ENCODE measurements around the gene PYGM. TPM values are rescaled to one million over a fixed set of nuclear protein-coding genes. Genes with fewer than 3 reads are reported as not detected.

The PYGM gene
- total RNA-seq, 1 experiment from 2014 or later = 3.6 TPM

GRCh38 chr11:64776875-64777274 is 17.1 kb upstream of the PYGM start:
- H3K9ac ChIP-seq (ENCODE audit: extremely low read depth, insufficient read length, low read length) = peak overlapping the region; percentile 84

More at GRCh38 chr11:64776875-64777274, 17.1 kb upstream of the PYGM start:
- Histone ChIP-seq H3K27me3 (ENCODE audit: insufficient read depth, low read length) (no peaks in the 10 kb centered on the region), H3K4me1 (ENCODE audit: insufficient read depth, low read length) (no peaks in the 10 kb centered on the region), H3K14ac (ENCODE audit: insufficient read depth, low read length) (no peak overlapping the region), H2AFZ (ENCODE audit: low read length) (no peak overlapping the region), H2BK5ac (ENCODE audit: insufficient read length, low read length) (no peak overlapping the region), H4K20me1 (ENCODE audit: control insufficient read depth, insufficient read depth, insufficient read length) (no peaks in the 10 kb centered on the region), H3K9me3 (ENCODE audit: control insufficient read depth, low read depth, low read length) (no peaks in the 10 kb centered on the region), H3K18ac (ENCODE audit: insufficient read length, low read depth, low read length) (no peak overlapping the region), H3K4me2 (ENCODE audit: insufficient read depth, insufficient read length, low read length) (peak overlapping the region; percentile 81), H3K4ac (ENCODE audit: low read depth, low read length) (no peak overlapping the region), H2BK120ac (ENCODE audit: low read depth, low read length, poor library complexity, severe bottlenecking) (no peak overlapping the region), H3K56ac (ENCODE audit: insufficient read length, low read depth, low read length) (no peak overlapping the region), H3K79me2 (ENCODE audit: insufficient read depth, low read length) (peaks cover 26% of the 10 kb centered on the region), H3K23ac (ENCODE audit: insufficient read length, low read depth, low read length) (no peak overlapping the region), H2AK5ac (ENCODE audit: insufficient read length, low read length) (no peak overlapping the region), H3K79me1 (ENCODE audit: insufficient read depth, low read depth, low read length, poor library complexity, severe bottlenecking) (peaks cover 7% of the 10 kb centered on the region), H3K27ac (ENCODE audit: insufficient read length, low read depth, low read length) (no peak overlapping the region), H2BK15ac (ENCODE audit: low read depth, low read length) (no peak overlapping the region), H3T11ph (ENCODE audit: low read length) (no peak overlapping the region), H4K8ac (replicated peaks; ENCODE audit: insufficient read length, low read depth, low read length) (no peak overlapping the region), H3K23me2 (ENCODE audit: insufficient read length, low read depth, low read length, poor library complexity, severe bottlenecking) (no peaks in the 10 kb centered on the region), H2BK20ac (ENCODE audit: low read depth, low read length, poor library complexity, severe bottlenecking) (no peak overlapping the region), H4K5ac (ENCODE audit: insufficient read length, low read depth, low read length) (no peak overlapping the region), H4K91ac (ENCODE audit: insufficient read length, low read depth, low read length) (no peak overlapping the region), H2BK12ac (ENCODE audit: insufficient read length, low read depth, low read length) (no peak overlapping the region)
- Mint-ChIP-seq H3K27ac (peak overlapping the region; percentile 89 to 96 (median 94); a peak in 6 of 7 replicates), H3K9me3 (no peaks in the 10 kb centered on the region; a peak in 1 of 5 replicates), H3K4me1 (peaks cover 21 to 35% of the 10 kb centered on the region in 2 experiments), H3K27me3 (ENCODE audit: low read depth) (no peaks in the 10 kb centered on the region), H3K4me3 (peak overlapping the region; percentile 90 to 95), H3K36me3 (ENCODE audit: insufficient read depth in 1 of 3, low read depth in 3 of 3) (peaks cover 53 to 60% (median 57%) of the 10 kb centered on the region in 3 experiments)
- no peak for DNase-seq
- no peak for TF ChIP-seq CTCF (conservative IDR thresholded peaks at IDR 0.05)
- WGBS (ENCODE audit: extremely low coverage, insufficient read length, low lambda C conversion rate) = no CpG with 5 or more reads among the region's 3 CpGs

All from H9 (cell line).